RWPE1 (cell line): ENCODE measurements around the gene ADAMTSL3.
A peak's percentile ranks its signal among the peaks of the same experiment; 100 is the strongest.
"Not testable (repeated sequence)": the region's sequence is repeated elsewhere in the genome, so short reads cannot be mapped to it uniquely, and the experiment has no call there.

Experiments
- CTCF ChIA-PET: fragments of 350-600 bp; sonication (Branson Sonifier 250); formaldehyde crosslinking; extraction: SDS; loops from one replicate; lab custom pipeline; 2021; lab: Yijun Ruan, JAX
- POLR2A ChIA-PET: fragments of 400-600 bp; formaldehyde crosslinking; extraction: SDS; loops from one replicate; lab custom pipeline; 2020; ENCODE audit warnings: antibody characterized with exemption; ENCODE audit not compliant: low non-redundant PET; lab: Yijun Ruan, JAX
- DNase-seq: peaks from one replicate; pipeline ENCODE4 v3.0.0; 2012; ENCODE audit warnings: low spot score
- H3K27ac ChIP-seq: fragments of 450-650 bp; 2 replicates; pipeline ENCODE4 v1.5.1; 2017
- TF ChIP-seq, protein P1 (sequence below): fragments of 450-650 bp; conservative IDR thresholded peaks from 2 replicates; pipeline ENCODE4 v1.5.1; 2017; ENCODE audit warnings: low read depth, mild to moderate bottlenecking

ADAMTSL3 gene

DNA sequence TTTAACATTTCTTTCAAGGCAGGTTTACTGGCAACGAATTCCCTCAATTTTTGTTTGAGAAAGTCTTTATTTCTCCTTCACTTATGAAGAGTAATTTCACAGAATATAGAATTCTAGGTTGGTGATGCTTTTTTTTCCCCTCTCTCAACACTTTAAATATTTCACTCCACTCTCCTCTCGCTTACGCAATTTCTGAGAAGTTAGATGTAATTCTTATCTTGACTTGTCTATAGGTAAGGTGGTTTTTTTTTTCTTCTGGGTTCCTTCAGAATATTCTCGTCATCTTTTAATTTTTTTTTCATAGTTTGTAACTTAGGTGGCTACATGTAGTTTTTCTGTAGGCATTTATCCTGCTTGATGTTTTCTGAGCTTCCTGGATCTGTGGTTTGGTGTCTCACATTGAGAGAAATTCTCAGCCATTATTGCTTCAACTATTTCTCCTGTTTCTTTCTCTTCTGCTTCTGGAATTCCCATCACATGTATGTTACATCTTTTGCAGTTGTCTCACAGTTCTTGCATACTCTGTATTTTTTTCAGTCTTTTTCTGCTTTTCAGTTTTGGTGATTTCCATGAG is 392.2 kb downstream of the ADAMTSL3 start:
- TF ChIP-seq, protein P1, sequence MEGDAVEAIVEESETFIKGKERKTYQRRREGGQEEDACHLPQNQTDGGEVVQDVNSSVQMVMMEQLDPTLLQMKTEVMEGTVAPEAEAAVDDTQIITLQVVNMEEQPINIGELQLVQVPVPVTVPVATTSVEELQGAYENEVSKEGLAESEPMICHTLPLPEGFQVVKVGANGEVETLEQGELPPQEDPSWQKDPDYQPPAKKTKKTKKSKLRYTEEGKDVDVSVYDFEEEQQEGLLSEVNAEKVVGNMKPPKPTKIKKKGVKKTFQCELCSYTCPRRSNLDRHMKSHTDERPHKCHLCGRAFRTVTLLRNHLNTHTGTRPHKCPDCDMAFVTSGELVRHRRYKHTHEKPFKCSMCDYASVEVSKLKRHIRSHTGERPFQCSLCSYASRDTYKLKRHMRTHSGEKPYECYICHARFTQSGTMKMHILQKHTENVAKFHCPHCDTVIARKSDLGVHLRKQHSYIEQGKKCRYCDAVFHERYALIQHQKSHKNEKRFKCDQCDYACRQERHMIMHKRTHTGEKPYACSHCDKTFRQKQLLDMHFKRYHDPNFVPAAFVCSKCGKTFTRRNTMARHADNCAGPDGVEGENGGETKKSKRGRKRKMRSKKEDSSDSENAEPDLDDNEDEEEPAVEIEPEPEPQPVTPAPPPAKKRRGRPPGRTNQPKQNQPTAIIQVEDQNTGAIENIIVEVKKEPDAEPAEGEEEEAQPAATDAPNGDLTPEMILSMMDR: no peak
- no peak for DNase-seq
- H3K27ac ChIP-seq: no peak overlapping the region
- POLR2A ChIA-PET: no interaction called here
- CTCF ChIA-PET: no interaction called here

DNA sequence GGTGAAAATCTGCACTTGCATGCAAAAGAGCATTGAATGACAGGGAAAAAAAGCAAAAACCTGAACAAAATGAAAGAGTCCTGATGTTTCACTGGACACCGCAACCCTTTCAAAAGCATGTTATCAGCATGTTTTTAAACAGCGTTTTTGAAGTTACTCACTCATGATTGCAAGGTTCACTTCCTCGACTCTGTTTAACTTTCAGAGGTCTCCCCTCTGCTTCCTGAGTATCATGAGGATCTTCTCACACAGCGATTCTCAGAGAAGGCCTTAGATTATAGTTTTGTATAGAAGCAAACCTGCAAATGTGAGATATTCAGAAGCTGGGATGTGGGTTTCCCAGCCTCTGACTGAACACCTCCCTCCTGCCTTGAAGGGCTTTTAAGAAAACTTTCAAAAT is 395.6 kb downstream of the ADAMTSL3 start:
- CTCF ChIA-PET, DNase-seq, POLR2A ChIA-PET, H3K27ac ChIP-seq: not testable (repeated sequence)

DNA sequence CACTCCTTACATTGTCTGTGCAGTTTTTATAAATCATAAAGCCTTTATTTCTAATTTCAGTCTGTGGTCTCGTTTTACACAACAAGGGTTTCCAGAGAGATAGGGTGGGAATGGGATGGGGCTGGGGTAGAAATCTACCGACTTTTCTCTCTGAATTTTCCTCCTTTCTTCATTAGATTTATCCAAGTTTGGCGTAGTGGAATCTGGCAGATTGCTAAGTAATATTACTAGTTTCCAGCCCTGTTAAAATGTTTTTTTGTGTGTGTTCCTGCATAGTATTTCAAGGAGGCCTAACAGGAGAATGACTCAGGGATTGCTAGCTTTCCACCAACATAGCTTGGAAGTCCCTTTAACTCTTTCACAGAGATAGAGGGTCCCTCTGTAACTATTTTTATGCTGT is 396.2 kb downstream of the ADAMTSL3 start:
- DNase-seq: no peak
- TF ChIP-seq, protein P1: no peak
- H3K27ac ChIP-seq: no peak overlapping the region
- ChIA-PET CTCF (no interaction called here), POLR2A (no interaction called here)

DNA sequence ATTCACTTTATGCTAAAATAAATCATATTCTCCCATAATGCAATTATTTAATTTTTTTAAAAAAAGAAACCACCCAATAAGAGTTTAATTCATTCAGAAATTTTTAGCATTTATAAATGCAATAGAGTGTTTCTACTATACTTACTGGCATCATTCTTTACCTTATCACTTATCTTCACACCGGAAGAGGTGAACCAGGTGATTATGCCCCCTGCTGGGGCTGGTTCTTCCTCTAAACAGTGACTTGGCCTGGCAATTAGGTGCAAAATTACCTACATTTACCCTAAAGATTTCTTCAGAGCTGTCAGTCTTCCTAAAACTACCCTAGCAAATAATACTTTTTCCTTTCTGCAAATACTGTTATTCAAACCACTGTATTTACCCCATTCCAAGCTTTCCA is 397.2 kb downstream of the ADAMTSL3 start:
- CTCF ChIA-PET, DNase-seq, POLR2A ChIA-PET, H3K27ac ChIP-seq: not testable (repeated sequence)

DNA sequence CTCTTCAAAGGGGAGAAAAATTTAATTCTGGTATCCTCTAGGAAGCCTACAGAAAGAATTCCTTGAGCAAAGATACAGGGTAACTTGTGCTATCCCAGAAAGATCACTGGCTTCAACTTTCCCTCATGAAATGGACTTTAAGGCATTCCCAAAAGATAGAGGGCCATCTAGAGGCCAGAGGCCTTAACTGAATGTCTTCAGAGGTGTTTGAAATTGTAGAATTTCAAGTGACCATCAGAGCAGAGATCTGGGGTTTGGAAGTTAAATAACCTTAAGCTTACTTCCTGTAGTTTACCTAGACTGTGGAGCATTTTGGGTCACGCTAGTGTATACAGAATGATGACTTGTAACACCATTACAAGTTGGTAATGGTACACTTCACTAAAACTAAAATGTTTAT is 400.6 kb downstream of the ADAMTSL3 start:
- H3K27ac ChIP-seq, CTCF ChIA-PET, POLR2A ChIA-PET, DNase-seq: not testable (repeated sequence)
- TF ChIP-seq, protein P1: peak; percentile 19; the same call in 1 of the 2 replicates

DNA sequence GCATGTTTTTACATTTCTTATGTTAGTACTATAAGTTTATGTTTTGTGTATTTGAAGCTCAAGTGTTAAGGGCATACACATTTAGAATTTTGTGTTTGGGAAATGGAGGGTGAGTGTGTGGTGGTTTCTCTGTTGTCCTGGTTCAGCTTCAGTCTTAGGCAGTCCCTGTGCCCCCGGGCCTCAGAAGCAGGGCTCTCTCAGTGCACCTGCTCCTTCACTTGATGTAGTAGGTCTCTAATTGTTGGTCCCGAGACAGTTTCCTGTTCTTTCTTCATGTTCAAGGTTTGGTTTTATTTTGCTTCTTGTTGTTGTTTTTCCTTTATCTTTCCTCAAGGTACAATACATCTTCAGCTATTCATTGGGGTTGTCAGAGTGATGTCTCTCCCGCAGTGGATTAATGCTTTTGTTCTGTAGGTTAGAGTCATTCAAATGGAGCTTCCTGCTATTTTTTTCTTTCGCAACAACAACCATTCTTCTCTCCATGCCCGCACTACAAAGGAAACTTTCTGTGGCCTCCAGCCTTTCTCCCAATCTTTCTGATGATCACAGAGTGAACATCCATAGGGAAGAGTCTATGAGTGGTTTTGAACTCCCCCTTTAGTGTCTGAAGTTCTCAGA is 403.9 kb downstream of the ADAMTSL3 start:
- TF ChIP-seq, protein P1: no peak
- POLR2A ChIA-PET: no interaction called here
- no peak for DNase-seq
- H3K27ac ChIP-seq: no peak overlapping the region
- CTCF ChIA-PET: interaction anchor here (0.7 kb wide), 1 partner anchor 880 kb away, joined by 3 read pairs; no protein-coding TSS in a partner anchor

DNA sequence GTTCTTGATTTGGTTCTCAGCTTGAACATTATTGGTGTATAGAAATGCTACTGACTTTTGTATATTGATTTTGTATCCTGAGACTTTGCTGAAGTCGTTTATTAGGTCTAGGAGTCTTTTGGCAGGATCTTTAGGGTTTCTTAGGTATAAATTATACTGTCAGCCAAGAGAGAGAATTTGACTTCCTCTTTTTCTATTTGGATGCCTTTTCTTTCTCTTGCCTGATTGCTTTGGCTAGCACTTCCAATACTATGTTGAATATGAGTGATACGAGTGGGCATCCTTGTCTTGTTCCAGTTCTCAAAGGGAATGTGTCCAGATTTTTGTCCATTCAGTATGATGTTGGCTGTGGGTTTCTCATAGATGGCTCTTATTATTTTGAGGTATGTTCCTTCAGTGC is 409.8 kb downstream of the ADAMTSL3 start:
- H3K27ac ChIP-seq, DNase-seq, CTCF ChIA-PET, POLR2A ChIA-PET: not testable (repeated sequence)

DNA sequence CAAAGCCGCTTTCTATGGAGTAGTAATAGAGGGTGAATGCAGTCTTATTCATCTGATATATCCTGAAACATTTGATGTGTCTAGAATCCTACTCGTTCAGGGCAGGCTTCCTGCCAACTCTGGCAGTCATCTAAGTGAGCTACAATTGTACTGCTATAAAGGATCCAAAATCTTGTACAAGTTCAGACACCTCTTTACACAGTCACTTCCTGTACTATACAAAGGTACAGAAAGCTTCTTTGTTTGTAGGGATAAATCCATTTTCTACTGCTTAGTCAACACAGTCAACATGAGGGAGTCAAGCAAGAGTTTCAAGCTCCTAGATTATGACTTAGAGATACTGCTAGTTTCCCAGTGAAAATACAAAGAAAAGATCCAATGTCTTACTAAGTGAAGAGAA is 414.8 kb downstream of the ADAMTSL3 start:
- POLR2A ChIA-PET: interaction anchor here (0.6 kb wide), 1 partner anchor 1533 kb away, joined by 3 read pairs; no protein-coding TSS in a partner anchor
- H3K27ac ChIP-seq: not testable (repeated sequence)
- CTCF ChIA-PET: interaction anchor here (0.7 kb wide), 1 partner anchor 16 kb away, joined by 6 read pairs; no protein-coding TSS in a partner anchor
- DNase-seq: peak; percentile 60

DNA sequence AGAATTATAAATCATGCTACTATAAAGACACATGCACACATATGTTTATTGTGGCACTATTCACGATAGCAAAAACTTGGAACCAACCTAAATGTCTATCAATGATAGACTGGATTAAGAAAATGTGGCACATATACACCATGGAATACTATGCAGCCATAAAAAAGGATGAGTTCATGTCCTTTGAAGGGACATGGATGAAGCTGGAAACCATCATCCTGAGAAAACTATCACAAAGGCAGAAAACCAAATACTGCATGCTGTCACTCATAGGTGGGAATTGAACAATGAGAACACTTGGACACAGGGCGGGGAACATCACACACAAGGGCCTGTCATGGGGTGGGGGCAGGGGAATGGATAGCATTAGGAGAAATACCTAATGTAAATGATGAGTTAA is 424.1 kb downstream of the ADAMTSL3 start:
- DNase-seq, POLR2A ChIA-PET, CTCF ChIA-PET, H3K27ac ChIP-seq: not testable (repeated sequence)

DNA sequence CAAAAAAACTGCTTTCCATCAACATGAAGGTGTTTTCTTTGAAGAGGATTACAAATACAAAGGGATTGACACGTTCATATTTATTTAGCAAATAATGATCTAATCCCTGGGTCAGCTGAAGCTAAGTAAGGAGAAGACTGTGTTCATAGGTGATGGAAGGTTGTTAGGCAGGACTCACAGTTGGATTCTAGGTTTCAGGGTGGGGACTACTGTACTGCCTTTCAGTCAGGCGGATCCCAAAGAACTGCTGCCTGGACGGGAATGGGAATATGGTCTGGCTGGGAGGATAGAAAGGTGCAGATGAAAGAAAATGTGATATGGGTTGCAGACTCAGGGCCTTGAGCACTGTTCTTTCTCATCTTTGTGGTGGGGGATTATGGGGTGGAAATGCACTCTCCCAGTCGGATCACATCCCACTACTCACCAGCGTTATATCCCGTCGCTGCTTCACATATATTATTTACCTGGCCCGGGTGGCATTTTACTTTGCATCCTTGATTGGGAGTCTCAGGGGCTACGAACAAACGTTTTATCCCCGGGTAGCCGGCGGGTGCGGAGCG is 425.5 kb downstream of the ADAMTSL3 start:
- CTCF ChIA-PET, H3K27ac ChIP-seq, POLR2A ChIA-PET, DNase-seq: not testable (repeated sequence)
